Ectodermal cell (in vitro differentiated cells): ENCODE measurements around the gene MRPS7.

Experiments
- H3K27ac ChIP-seq: 2 replicates; pipeline ENCODE4 v1.7.0; 2013; ENCODE audit warnings: mild to moderate bottlenecking, low read depth, low read length; ENCODE audit not compliant: insufficient read depth, poor library complexity, severe bottlenecking
- H3K27me3 ChIP-seq: 2 replicates; pipeline ENCODE4 v1.7.0; 2013; ENCODE audit warnings: mild to moderate bottlenecking, low read length; ENCODE audit not compliant: insufficient read depth, control insufficient read depth, poor library complexity, severe bottlenecking
- H3K36me3 ChIP-seq: one replicate; pipeline ENCODE4 v1.7.0; 2013; ENCODE audit warnings: low read length; ENCODE audit not compliant: control insufficient read depth, insufficient read depth
- H3K4me1 ChIP-seq: one replicate; pipeline ENCODE4 v1.7.0; 2013; ENCODE audit warnings: low read length; ENCODE audit not compliant: control insufficient read depth, insufficient read depth
- H3K4me3 ChIP-seq: 2 replicates; pipeline ENCODE4 v1.7.0; 2013; ENCODE audit warnings: low read depth, low read length, control low read depth; ENCODE audit not compliant: insufficient read depth
- H3K9me3 ChIP-seq: 2 replicates; pipeline ENCODE4 v1.7.0; 2013; ENCODE audit warnings: mild to moderate bottlenecking, low read length, moderate library complexity; ENCODE audit not compliant: control insufficient read depth
- WGBS, 2 experiments: methylation state at CpG; one replicate each; pipeline ENCODE4 v1.1.7; 2013; ENCODE audit warnings: missing lambda C conversion rate in 2 of 2; 5-methylcytosine and 5-hydroxymethylcytosine counted together

The MRPS7 gene

DNA sequence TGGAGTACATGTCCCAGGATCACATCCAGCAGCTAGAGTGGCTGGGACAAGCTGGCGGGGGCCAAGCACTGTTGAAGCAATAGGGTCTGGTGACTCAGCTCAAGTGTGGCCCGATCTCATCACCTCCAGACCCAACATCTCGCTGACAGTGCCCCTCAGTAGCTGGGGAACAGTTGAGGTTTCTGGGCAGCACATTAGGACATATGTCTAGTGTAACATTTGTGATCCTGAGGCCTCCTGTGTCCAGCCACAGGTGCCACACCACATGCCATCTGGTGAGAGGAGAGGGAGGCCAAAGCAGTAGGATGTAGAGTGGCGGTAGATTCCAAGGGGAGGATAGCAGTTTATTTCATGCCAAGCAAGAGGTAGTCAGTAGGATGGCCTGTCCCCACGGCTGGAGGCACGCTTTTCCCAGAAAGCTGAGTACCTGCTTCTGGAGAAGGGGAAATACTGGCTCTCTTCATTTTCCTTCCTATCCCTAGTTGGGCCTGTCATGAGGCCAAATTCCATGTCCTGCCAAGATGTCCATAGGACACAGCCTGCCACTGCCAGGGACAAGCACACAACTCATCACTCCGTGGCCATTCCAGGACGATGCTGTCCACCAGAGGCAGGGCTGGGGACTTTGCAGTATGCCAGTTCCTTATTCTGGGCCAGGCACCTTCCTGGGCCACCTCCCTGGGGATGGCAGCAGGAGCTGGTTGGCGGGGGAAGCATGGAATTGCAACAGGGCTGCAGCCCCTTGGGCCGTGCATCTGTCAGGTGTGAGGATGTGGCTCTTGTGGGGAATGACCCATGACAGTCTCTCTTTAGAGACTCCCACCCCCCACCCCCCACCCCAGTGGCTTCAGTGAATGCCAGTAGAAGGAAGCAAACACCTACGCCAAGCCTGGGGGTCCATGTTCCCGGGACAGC, 24.3 kb upstream of the MRPS7 start:
- Histone ChIP-seq H3K4me3 (no peak overlapping the region), H3K27ac (no peak overlapping the region), H3K9me3 (no peaks in the 10 kb centered on the region), H3K36me3 (peaks cover 48% of the 10 kb centered on the region), H3K4me1 (no peaks in the 10 kb centered on the region), H3K27me3 (no peaks in the 10 kb centered on the region)
- 96 to 97% methylated on average over 12 of the region's 12 CpGs for WGBS, 2 experiments

DNA sequence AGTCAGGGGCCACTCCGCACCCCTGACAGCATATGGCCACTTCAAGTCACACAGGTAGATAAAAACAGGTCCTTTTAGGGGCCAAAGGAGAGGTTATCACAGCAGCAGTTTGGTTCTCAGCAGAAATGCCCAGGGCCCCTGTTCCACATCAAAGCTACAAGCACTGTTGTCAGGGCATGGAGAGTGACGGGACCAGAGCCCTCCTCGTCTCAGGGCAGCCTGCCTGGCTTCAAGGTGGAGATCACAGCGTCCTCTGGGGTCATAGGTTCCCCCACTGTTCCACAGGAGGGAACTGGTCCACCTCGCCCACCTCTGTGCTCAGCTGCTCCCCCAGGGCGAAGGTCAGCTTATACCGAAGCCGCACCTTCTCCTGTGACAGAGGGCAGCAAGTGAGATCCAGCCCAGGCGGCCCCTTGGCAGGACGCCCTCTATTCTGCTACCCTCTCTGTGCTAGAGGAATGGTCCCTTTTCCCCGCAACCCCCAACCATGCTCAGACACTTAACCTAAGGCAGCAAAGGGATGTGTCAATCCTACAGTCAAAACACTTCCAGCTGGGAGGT, 23.6 kb upstream of the MRPS7 start:
- H3K27me3 ChIP-seq = no peaks in the 10 kb centered on the region
- H3K27ac ChIP-seq = no peak overlapping the region
- no peaks in the 10 kb centered on the region for H3K4me1 ChIP-seq
- WGBS, 2 experiments = 93 to 96% methylated on average over 11 of the region's 11 CpGs
- H3K4me3 ChIP-seq = no peak overlapping the region
- peaks cover 47% of the 10 kb centered on the region for H3K36me3 ChIP-seq
- no peaks in the 10 kb centered on the region for H3K9me3 ChIP-seq

DNA sequence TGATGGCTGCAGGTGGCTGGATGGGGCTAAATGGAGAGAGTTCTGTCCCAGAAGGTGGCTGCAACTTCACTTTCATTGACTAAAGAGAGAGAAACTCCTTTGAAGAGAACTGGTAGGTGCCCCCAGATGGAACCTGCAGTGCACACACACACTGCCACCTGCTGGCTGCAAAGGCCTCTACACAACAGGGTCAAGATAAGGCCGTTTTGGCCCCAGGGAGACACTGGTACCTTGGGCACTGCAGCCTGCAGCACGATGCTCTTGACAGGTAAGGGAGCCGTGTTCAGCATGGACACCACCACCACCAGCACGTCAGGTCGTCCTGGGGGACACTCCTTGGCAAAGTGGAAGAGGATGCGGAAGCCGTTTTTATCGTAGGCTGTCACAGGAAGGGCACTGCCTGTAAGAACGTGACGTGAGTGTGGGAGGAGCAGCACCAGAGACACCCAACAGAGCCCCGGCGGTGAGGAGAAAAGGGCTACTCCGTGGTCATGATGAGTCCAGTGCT, 22.9 kb upstream of the MRPS7 start:
- no peaks in the 10 kb centered on the region for H3K4me1 ChIP-seq
- no peak overlapping the region for H3K27ac ChIP-seq
- no peaks in the 10 kb centered on the region for H3K9me3 ChIP-seq
- no peak overlapping the region for H3K4me3 ChIP-seq
- peaks cover 51% of the 10 kb centered on the region for H3K36me3 ChIP-seq
- no peaks in the 10 kb centered on the region for H3K27me3 ChIP-seq
- 81 to 83% methylated on average over 13 of the region's 13 CpGs for WGBS, 2 experiments

DNA sequence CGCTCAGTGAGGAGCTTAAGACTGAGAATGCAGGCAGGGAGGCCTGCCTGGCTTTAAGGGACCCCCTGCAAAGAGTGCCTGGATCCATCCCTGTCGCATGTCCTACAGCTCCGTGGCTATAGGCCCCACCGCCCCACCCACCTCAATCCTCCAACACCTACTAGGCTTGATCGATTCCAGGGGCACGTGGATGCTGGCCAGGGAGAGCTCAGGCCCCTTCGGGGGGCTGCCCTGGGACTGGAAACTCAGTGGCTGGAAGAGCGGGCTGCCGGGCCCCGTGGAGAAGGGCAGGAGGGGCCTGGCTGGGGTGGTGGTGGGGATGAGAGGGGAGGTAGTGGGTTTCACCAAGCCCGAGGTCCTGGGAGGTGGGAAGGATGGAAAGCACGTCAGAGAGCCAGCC, 22.5 kb upstream of the MRPS7 start:
- 94 to 96% methylated on average over 12 of the region's 12 CpGs for WGBS, 2 experiments
- H3K4me3 ChIP-seq = no peak overlapping the region
- H3K27me3 ChIP-seq = no peaks in the 10 kb centered on the region
- no peak overlapping the region for H3K27ac ChIP-seq
- no peaks in the 10 kb centered on the region for H3K4me1 ChIP-seq
- no peaks in the 10 kb centered on the region for H3K9me3 ChIP-seq
- peaks cover 55% of the 10 kb centered on the region for H3K36me3 ChIP-seq

DNA sequence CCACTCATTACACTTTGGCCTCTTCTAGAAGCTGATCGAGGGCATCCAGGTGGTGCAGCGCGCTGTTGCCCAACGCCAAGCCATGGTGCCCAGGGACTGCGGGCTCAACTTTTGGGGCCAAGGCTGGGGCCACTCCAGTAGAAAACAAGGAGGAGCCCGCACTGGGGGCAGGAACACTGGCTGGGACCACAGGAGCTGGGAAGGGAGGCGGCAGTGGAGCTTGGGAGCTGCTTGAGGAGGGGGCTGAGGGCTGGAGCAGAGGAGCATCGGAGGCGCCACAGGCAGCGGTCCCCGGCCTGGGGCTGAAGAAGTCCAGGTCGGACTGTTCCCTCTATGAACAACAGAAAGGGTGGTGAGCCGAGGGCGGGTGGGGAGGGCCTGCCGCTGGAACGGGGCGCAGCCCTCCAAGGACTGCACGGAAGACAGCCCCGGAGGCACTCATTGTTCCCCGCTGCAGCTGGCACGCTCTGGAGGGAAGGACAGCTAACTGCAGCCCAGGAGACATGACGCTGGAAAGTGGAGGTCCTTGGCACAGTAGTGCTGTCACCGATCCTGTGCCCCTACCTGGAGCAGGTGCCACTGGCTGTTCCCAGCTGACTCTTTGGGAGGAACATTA, 21.8 kb upstream of the MRPS7 start:
- Histone ChIP-seq H3K4me1 (no peaks in the 10 kb centered on the region), H3K4me3 (no peak overlapping the region), H3K27me3 (no peaks in the 10 kb centered on the region), H3K9me3 (no peaks in the 10 kb centered on the region), H3K27ac (peak overlapping the region; percentile 50), H3K36me3 (peaks cover 48% of the 10 kb centered on the region)
- WGBS, 2 experiments = 93 to 94% methylated on average over 23 of the region's 23 CpGs

DNA sequence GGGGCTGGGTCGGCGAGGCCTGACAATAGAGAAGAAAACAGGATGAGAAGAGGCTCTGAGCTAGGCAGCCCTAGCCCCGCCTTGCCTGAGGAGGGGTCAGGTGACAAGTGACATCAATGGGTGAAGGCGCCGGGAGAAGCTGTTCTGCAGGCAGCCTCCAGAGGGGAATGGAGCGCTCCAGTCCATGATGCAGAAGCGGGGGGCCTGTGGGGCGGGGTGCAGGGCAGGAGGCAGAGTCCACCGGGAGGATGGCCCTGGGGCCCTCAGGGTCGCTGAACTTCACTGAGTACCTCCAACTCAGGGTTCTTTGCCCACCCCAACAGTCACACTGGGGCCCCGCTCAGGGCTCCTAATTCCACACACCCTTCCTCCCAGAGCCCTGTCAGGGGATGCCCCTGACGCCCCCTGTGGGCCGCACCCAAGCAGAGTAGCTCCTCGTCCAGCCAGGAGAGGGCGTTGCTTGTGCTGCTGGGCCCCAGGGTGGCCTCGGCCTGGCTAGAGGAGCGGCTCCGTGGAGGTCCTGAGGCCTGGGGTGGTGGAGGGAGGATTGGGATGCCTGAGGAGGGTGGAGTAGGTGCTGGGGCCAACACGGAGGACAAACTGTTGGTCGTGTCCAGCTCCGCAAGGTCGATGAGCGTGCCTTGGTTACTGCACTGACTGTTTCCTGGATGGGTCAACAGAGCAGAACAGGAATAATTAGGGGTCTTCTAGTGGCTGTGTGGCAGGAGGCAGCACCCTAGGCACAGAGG, 21.1 kb upstream of the MRPS7 start:
- no peaks in the 10 kb centered on the region for H3K27me3 ChIP-seq
- peaks cover 42% of the 10 kb centered on the region for H3K36me3 ChIP-seq
- WGBS, 2 experiments = 67 to 71% methylated on average over 23 of the region's 23 CpGs
- no peaks in the 10 kb centered on the region for H3K4me1 ChIP-seq
- no peaks in the 10 kb centered on the region for H3K9me3 ChIP-seq
- no peak overlapping the region for H3K4me3 ChIP-seq
- H3K27ac ChIP-seq = peak overlapping the region; percentile 50

DNA sequence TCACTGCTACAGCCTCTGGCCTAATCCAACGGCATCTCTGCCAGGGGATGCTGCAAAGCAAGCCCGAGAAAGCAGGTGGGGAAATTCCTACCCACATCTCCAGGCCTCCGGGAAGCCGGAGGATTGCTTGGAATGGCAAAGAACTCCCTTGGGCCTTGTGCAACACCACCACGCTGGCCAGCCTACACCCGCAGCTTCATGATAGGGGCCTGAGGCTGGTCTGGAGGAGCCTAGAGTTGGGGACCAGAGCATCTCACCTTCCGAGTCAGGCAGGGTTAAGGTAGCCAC, 20.6 kb upstream of the MRPS7 start:
- Histone ChIP-seq H3K9me3 (no peaks in the 10 kb centered on the region), H3K27me3 (no peaks in the 10 kb centered on the region), H3K27ac (no peak overlapping the region), H3K4me1 (no peaks in the 10 kb centered on the region), H3K4me3 (no peak overlapping the region), H3K36me3 (peaks cover 41% of the 10 kb centered on the region)
- WGBS, 2 experiments = 98 to 100% methylated on average over 7 of the region's 7 CpGs

DNA sequence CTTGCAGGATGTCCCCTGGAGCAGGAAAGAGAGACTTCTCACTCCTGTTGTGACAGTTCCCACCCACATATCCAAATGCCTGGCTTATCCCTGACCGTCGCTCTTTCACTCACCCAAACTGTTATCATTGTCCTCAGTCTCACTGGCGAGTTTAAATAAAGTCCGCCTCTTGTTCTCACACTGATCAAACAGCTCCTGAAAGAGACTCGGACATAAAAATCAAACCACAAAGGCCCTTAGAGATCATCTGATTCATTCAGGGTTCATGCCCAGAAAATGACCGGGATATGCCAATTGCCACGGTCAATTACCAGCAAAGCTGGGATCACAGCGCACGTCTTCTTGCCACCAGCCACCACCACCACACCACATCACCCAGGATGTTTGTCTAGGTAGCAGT, 20.2 kb upstream of the MRPS7 start:
- 94 to 96% methylated on average over 9 of the region's 9 CpGs for WGBS, 2 experiments
- no peaks in the 10 kb centered on the region for H3K9me3 ChIP-seq
- H3K36me3 ChIP-seq = peaks cover 38% of the 10 kb centered on the region
- H3K27me3 ChIP-seq = no peaks in the 10 kb centered on the region
- no peaks in the 10 kb centered on the region for H3K4me1 ChIP-seq
- H3K27ac ChIP-seq = no peak overlapping the region
- H3K4me3 ChIP-seq = no peak overlapping the region

DNA sequence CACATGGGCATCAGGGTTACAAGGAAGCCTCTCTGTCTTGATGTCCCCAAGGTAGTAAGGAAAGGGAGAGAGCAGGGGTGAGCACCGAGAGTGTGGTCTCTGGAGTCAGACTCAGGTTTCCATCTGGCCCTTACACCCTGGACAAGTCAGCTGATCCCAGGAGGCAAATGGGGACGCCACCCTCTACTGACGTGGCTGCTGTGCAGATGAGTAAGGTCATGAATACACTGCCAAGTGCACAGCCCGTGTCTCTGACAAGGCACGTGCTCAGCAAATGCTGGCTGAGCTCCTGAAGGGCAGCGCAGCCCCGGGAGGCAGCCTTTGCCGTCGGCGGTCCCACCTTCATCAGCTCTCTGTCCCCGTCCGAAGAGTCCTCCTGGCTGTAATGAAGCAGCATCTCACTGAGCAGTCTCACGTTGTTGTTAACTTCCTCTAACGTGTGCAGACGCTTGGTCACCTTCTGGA, 19.7 kb upstream of the MRPS7 start:
- no peaks in the 10 kb centered on the region for H3K9me3 ChIP-seq
- no peak overlapping the region for H3K4me3 ChIP-seq
- no peaks in the 10 kb centered on the region for H3K27me3 ChIP-seq
- H3K36me3 ChIP-seq = peaks cover 33% of the 10 kb centered on the region
- no peak overlapping the region for H3K27ac ChIP-seq
- WGBS, 2 experiments = 95 to 97% methylated on average over 15 of the region's 15 CpGs
- H3K4me1 ChIP-seq = no peaks in the 10 kb centered on the region
